ENCODE measurements around the gene TAT. TPM values are rescaled to one million over a fixed set of nuclear protein-coding genes. Genes with fewer than 3 reads are reported as not detected.
"Not testable (repeated sequence)": the region's sequence is repeated elsewhere in the genome, so short reads cannot be mapped to it uniquely, and the experiment has no call there.

TAT gene
- total RNA-seq, 1 donor from 2014 or later = not detected

GRCh38 chr16:71585318-71585703 lies 8.4 kb upstream of the TAT start:
- DNase-seq (ENCODE audit: low spot score) = no peak
- H3K27me3 Mint-ChIP-seq (ENCODE audit: insufficient read depth, low read depth) = peaks cover 4% of the 10 kb centered on the region

GRCh38 chr16:71584543-71585317 lies 7.8 kb upstream of the TAT start:
- no peak for TF ChIP-seq CTCF (IDR thresholded peaks at IDR 0.05)
- H3K9me3 Mint-ChIP-seq = peaks cover 7% of the 10 kb centered on the region
- Histone ChIP-seq H3K9ac (no peak overlapping the region), H3K4me3 (no peak overlapping the region), H3K27ac (no peak overlapping the region), H3F3A (ENCODE audit: low read depth) (no peaks in the 10 kb centered on the region), H4K20me1 (ENCODE audit: low read depth) (no peaks in the 10 kb centered on the region), H3K4me1 (no peaks in the 10 kb centered on the region), H3K4me2 (no peak overlapping the region), H3K36me3 (no peaks in the 10 kb centered on the region), H3K9me3 (ENCODE audit: low read depth) (no peaks in the 10 kb centered on the region), H3K79me2 (ENCODE audit: low read depth) (no peaks in the 10 kb centered on the region), H3K27me3 (peaks cover 6% of the 10 kb centered on the region), H2AFZ (replicated peaks) (no peak overlapping the region)
- no peak overlapping the region for H3K4me3 Mint-ChIP-seq
- no peaks in the 10 kb centered on the region for H3K4me1 Mint-ChIP-seq
- no peak overlapping the region for H3K27ac Mint-ChIP-seq
- no peak for DNase-seq (ENCODE audit: low spot score)
- no peaks in the 10 kb centered on the region for H3K36me3 Mint-ChIP-seq
- H3K27me3 Mint-ChIP-seq (ENCODE audit: insufficient read depth, low read depth) = peaks cover 4% of the 10 kb centered on the region

More at GRCh38 chr16:71585318-71585703, 8.4 kb upstream of the TAT start:
- Histone ChIP-seq H3F3A (ENCODE audit: low read depth) (no peaks in the 10 kb centered on the region), H3K27ac (no peak overlapping the region), H3K9ac (no peak overlapping the region), H3K27me3 (peaks cover 6% of the 10 kb centered on the region), H4K20me1 (ENCODE audit: low read depth) (no peaks in the 10 kb centered on the region), H3K9me3 (ENCODE audit: low read depth) (no peaks in the 10 kb centered on the region), H3K79me2 (ENCODE audit: low read depth) (no peaks in the 10 kb centered on the region), H3K4me2 (no peak overlapping the region), H3K4me3 (no peak overlapping the region), H3K4me1 (no peaks in the 10 kb centered on the region), H2AFZ (replicated peaks) (no peak overlapping the region), H3K36me3 (no peaks in the 10 kb centered on the region)
- Mint-ChIP-seq H3K4me1 (peaks cover 2% of the 10 kb centered on the region), H3K36me3 (no peaks in the 10 kb centered on the region), H3K9me3 (peaks cover 7% of the 10 kb centered on the region), H3K27ac (no peak overlapping the region), H3K4me3 (no peak overlapping the region)
- no peak for TF ChIP-seq EZH2 (IDR thresholded peaks at IDR 0.05)
- TF ChIP-seq EZH2phosphoT487 (IDR thresholded peaks at IDR 0.05) = no peak
- TF ChIP-seq CTCF (IDR thresholded peaks at IDR 0.05) = no peak

- H3K9me3 ChIP-seq (ENCODE audit: low read depth); H3K4me1 Mint-ChIP-seq; H4K20me1 ChIP-seq (ENCODE audit: low read depth); H3K4me3 ChIP-seq; H3K9ac ChIP-seq; H3K79me2 ChIP-seq (ENCODE audit: low read depth); H3K4me2 ChIP-seq; H3K36me3 Mint-ChIP-seq; H3K27me3 Mint-ChIP-seq (ENCODE audit: insufficient read depth, low read depth); DNase-seq (ENCODE audit: low spot score); H3F3A ChIP-seq (ENCODE audit: low read depth); H3K36me3 ChIP-seq; H3K27ac Mint-ChIP-seq; H3K4me3 Mint-ChIP-seq; H3K9me3 Mint-ChIP-seq; H2AFZ ChIP-seq (replicated peaks); H3K27me3 ChIP-seq; H3K4me1 ChIP-seq; H3K27ac ChIP-seq: not testable (repeated sequence)
Measured at GRCh38 chr16:71582553-71582848, 5.6 kb upstream of the TAT start.

- Histone ChIP-seq H3K4me3 (no peak overlapping the region), H3K4me1 (no peaks in the 10 kb centered on the region), H3K9ac (no peak overlapping the region), H3K36me3 (no peaks in the 10 kb centered on the region), H4K20me1 (ENCODE audit: low read depth) (no peaks in the 10 kb centered on the region), H3K27me3 (peaks cover 7% of the 10 kb centered on the region), H2AFZ (replicated peaks) (no peak overlapping the region), H3K79me2 (ENCODE audit: low read depth) (no peaks in the 10 kb centered on the region), H3K4me2 (no peak overlapping the region), H3K27ac (no peak overlapping the region), H3K9me3 (ENCODE audit: low read depth) (no peaks in the 10 kb centered on the region), H3F3A (ENCODE audit: low read depth) (no peaks in the 10 kb centered on the region)
- Mint-ChIP-seq H3K4me1 (no peaks in the 10 kb centered on the region), H3K27me3 (ENCODE audit: insufficient read depth, low read depth) (peaks cover 2% of the 10 kb centered on the region), H3K27ac (no peak overlapping the region), H3K4me3 (no peak overlapping the region), H3K9me3 (no peaks in the 10 kb centered on the region), H3K36me3 (no peaks in the 10 kb centered on the region)
- no peak for TF ChIP-seq EZH2 (IDR thresholded peaks at IDR 0.05)
- no peak for DNase-seq (ENCODE audit: low spot score)
Measured at GRCh38 chr16:71574702-71575101, 2.2 kb downstream of the TAT start.

Data from neural progenitor cell (in vitro differentiated cells).